Liver (tissue), 9 donors: ENCODE measurements around the gene MARVELD1. TPM values are rescaled to one million over a fixed set of nuclear protein-coding genes. Genes with fewer than 3 reads are reported as not detected.

Source experiments
- DNase-seq: peaks from one replicate; pipeline ENCODE4 v3.0.0-alpha.2; 2017; ENCODE audit warnings: low spot score
- H3K27ac ChIP-seq, 2 donors: one replicate each; pipeline ENCODE4 v1.7.0; 2013; ENCODE audit warnings: inconsistent platforms in 2 of 2, low read length in 2 of 2, control low read depth in 1 of 2, low read depth in 1 of 2, mild to moderate bottlenecking in 1 of 2
- H3K27me3 ChIP-seq, 4 donors: one replicate each; pipeline versions ENCODE4 v1.6.1 to v1.7.0; 2013; ENCODE audit warnings: low read length in 3 of 4, inconsistent platforms in 1 of 4, mild to moderate bottlenecking in 1 of 4, moderate library complexity in 1 of 4; ENCODE audit not compliant: control insufficient read depth in 4 of 4, insufficient read depth in 4 of 4
- H3K36me3 ChIP-seq, 4 donors: one replicate each; pipeline versions ENCODE4 v1.6.1 to v1.7.0; 2013; ENCODE audit warnings: low read length in 3 of 4, mild to moderate bottlenecking in 3 of 4, low read depth in 1 of 4, moderate library complexity in 1 of 4; ENCODE audit not compliant: control insufficient read depth in 4 of 4, insufficient read depth in 3 of 4
- H3K4me1 ChIP-seq, 4 donors: one replicate each; pipeline versions ENCODE4 v1.6.1 to v1.7.0; 2013; ENCODE audit warnings: low read length in 3 of 4, mild to moderate bottlenecking in 3 of 4, moderate library complexity in 1 of 4; ENCODE audit not compliant: control insufficient read depth in 4 of 4, insufficient read depth in 4 of 4
- H3K4me3 ChIP-seq, 3 donors: one replicate each; pipeline versions ENCODE4 v1.6.1 to v1.7.0; 2013; ENCODE audit warnings: low read length in 3 of 3, control low read depth in 1 of 3, low read depth in 1 of 3, mild to moderate bottlenecking in 1 of 3
- H3K9ac ChIP-seq, 2 donors: one replicate each; pipeline ENCODE4 v1.7.0; 2013; ENCODE audit warnings: low read length in 2 of 2, mild to moderate bottlenecking in 2 of 2, moderate library complexity in 2 of 2, control low read depth in 1 of 2, low read depth in 1 of 2
- H3K9me3 ChIP-seq, 4 donors: one replicate each; pipeline versions ENCODE4 v1.6.1 to v1.7.0; 2013; ENCODE audit warnings: low read length in 3 of 4; ENCODE audit not compliant: control insufficient read depth in 4 of 4
- ATF3 ChIP-seq: IDR thresholded peaks from 2 replicates; pipeline ENCODE4 v1.6.1; 2016; ENCODE audit warnings: antibody characterized with exemption
- EGR1 ChIP-seq, 2 donors: IDR thresholded peaks; 2 replicates each; pipeline ENCODE4 v1.6.1; 2016 to 2018; ENCODE audit warnings: antibody characterized with exemption in 2 of 2, low read depth in 2 of 2
- FOXA1 ChIP-seq: IDR thresholded peaks from 2 replicates; pipeline ENCODE4 v1.6.1; 2016; ENCODE audit warnings: antibody characterized with exemption
- FOXA2 ChIP-seq: IDR thresholded peaks from 2 replicates; pipeline ENCODE4 v1.6.1; 2016; ENCODE audit warnings: antibody characterized with exemption
- GABPA ChIP-seq, 2 donors: IDR thresholded peaks in 1 of 2; conservative IDR thresholded peaks in 1 of 2; 2 replicates each; pipeline ENCODE4 v1.6.1; 2016; ENCODE audit warnings: antibody characterized with exemption in 2 of 2, mild to moderate bottlenecking in 1 of 2, moderate library complexity in 1 of 2
- HNF4A ChIP-seq, 2 donors: conservative IDR thresholded peaks; 2 replicates each; pipeline ENCODE4 v1.6.1; 2016; ENCODE audit warnings: antibody characterized with exemption in 2 of 2, mild to moderate bottlenecking in 2 of 2
- HNF4G ChIP-seq: IDR thresholded peaks from 2 replicates; pipeline ENCODE4 v1.6.1; 2016; ENCODE audit warnings: antibody characterized with exemption
- JUND ChIP-seq, 2 donors: IDR thresholded peaks; 2 replicates each; pipeline ENCODE4 v1.6.1; 2016; ENCODE audit warnings: antibody characterized with exemption in 2 of 2
- NR2F2 ChIP-seq: IDR thresholded peaks from 2 replicates; pipeline ENCODE4 v1.6.1; 2016; ENCODE audit warnings: antibody characterized with exemption
- RXRA ChIP-seq, 2 donors: IDR thresholded peaks; 2 replicates each; pipeline ENCODE4 v1.6.1; 2017 to 2018; ENCODE audit warnings: antibody characterized with exemption in 2 of 2, mild to moderate bottlenecking in 1 of 2
- SP1 ChIP-seq: IDR thresholded peaks from 2 replicates; pipeline ENCODE4 v1.6.1; 2018; ENCODE audit warnings: antibody characterized with exemption, mild to moderate bottlenecking
- TAF1 ChIP-seq: conservative IDR thresholded peaks from 2 replicates; pipeline ENCODE4 v1.6.1; 2016; ENCODE audit warnings: antibody characterized with exemption, mild to moderate bottlenecking
- YY1 ChIP-seq: IDR thresholded peaks from 2 replicates; pipeline ENCODE4 v1.6.1; 2016; ENCODE audit warnings: antibody characterized with exemption, mild to moderate bottlenecking
- ZBTB33 ChIP-seq: IDR thresholded peaks from 2 replicates; pipeline ENCODE4 v1.6.1; 2016; ENCODE audit warnings: antibody characterized with exemption
- whole genome bisulfite sequencing: extraction: QIAGEN DNeasy Blood & Tissue Kit; methylation state at CpG from one replicate; pipeline ENCODE4 v1.1.7; 2013; 5-methylcytosine and 5-hydroxymethylcytosine counted together
- polyA plus RNA-seq, 2 donors: library from polyadenylated mRNA; stranded (reverse) in 1 of 2; unstranded in 1 of 2; fragments of 200-250 nt in 1 of 2; fragments of >200 nt in 1 of 2; fragmentation: Nextera tagmentation in 1 of 2; extraction: Ambion mirVana in 1 of 2; gene quantifications; one replicate each; pipeline versions ENCODE4 v1.2.1 to v1.2.3, GENCODE V29; 2013 to 2015
- total RNA-seq, 2 donors: library from RNA; depleted of rRNA; stranded (reverse); fragments of >200 nt; gene quantifications; one replicate each; pipeline ENCODE4 v1.2.3, GENCODE V29; 2014
- TF ChIP-seq, protein P1 (sequence below): IDR thresholded peaks from 2 replicates; pipeline ENCODE4 v1.6.1; 2016; ENCODE audit warnings: antibody characterized with exemption, mild to moderate bottlenecking
- TF ChIP-seq, protein P2 (sequence below): fragments of 150-350 bp; IDR thresholded peaks from 2 replicates; pipeline ENCODE4 v1.5.1; 2017; ENCODE audit warnings: improper control_type of control experiment, low read depth, low read length; ENCODE audit not compliant: missing input control
- donor health status: healthy.
- donor health status: healthy.
- donor health status: healthy.
- donor health status: healthy.
- donor health status: healthy.

Gene MARVELD1
- total and polyA plus RNA-seq, 4 donors = 0.72 to 3.3 (median 2.8) TPM

DNA sequence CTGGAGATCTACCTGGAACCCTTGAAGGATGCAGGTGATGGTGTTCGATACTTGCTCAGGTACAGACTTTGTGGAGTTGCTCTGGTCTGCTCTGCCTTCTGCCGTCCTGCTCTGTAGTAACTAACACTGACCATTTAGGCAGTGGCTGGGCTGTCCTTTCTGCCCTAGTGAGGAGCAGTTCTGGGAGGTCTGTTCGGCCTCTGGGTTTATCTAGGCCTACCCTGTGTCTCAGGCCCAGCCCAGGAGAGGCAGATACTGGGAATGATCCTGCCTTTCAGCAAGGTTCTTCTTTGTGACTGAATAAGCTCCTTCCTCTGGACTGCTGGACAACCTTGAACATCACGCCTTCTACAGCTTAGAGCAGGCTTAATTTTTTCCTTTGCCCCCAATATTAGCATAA lies 25.1 kb downstream of the MARVELD1 start:
- Histone ChIP-seq H3K36me3 (peaks cover 2 to 21% (median 16%) of the 10 kb centered on the region in 4 donors), H3K9ac (no peak overlapping the region), H3K4me3 (no peak overlapping the region), H3K27ac (no peak overlapping the region), H3K27me3 (no peaks in the 10 kb centered on the region), H3K4me1 (peaks cover 5 to 17% (median 11%) of the 10 kb centered on the region in 4 donors), H3K9me3 (no peaks in the 10 kb centered on the region)
- 98% methylated on average over 4 of the region's 4 CpGs for WGBS
- TF ChIP-seq YY1 = no peak
- no peak for TF ChIP-seq RXRA (IDR thresholded peaks at IDR 0.05)
- no peak for TF ChIP-seq HNF4A (conservative IDR thresholded peaks at IDR 0.05)
- TF ChIP-seq FOXA2 = no peak
- TF ChIP-seq TAF1 = no peak
- TF ChIP-seq JUND (IDR thresholded peaks at IDR 0.05) = no peak
- no peak for TF ChIP-seq ZBTB33
- no peak for TF ChIP-seq EGR1 (IDR thresholded peaks at IDR 0.05; ENCODE audit: low read depth in 2 of 2)
- TF ChIP-seq, protein P1, sequence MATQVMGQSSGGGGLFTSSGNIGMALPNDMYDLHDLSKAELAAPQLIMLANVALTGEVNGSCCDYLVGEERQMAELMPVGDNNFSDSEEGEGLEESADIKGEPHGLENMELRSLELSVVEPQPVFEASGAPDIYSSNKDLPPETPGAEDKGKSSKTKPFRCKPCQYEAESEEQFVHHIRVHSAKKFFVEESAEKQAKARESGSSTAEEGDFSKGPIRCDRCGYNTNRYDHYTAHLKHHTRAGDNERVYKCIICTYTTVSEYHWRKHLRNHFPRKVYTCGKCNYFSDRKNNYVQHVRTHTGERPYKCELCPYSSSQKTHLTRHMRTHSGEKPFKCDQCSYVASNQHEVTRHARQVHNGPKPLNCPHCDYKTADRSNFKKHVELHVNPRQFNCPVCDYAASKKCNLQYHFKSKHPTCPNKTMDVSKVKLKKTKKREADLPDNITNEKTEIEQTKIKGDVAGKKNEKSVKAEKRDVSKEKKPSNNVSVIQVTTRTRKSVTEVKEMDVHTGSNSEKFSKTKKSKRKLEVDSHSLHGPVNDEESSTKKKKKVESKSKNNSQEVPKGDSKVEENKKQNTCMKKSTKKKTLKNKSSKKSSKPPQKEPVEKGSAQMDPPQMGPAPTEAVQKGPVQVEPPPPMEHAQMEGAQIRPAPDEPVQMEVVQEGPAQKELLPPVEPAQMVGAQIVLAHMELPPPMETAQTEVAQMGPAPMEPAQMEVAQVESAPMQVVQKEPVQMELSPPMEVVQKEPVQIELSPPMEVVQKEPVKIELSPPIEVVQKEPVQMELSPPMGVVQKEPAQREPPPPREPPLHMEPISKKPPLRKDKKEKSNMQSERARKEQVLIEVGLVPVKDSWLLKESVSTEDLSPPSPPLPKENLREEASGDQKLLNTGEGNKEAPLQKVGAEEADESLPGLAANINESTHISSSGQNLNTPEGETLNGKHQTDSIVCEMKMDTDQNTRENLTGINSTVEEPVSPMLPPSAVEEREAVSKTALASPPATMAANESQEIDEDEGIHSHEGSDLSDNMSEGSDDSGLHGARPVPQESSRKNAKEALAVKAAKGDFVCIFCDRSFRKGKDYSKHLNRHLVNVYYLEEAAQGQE = no peak
- no peak for TF ChIP-seq NR2F2
- no peak for TF ChIP-seq GABPA (IDR thresholded peaks at IDR 0.05 in 1 of 2, conservative IDR thresholded peaks at IDR 0.05 in 1 of 2)
- no peak for TF ChIP-seq ATF3
- no peak for TF ChIP-seq SP1
- TF ChIP-seq HNF4G = no peak
- TF ChIP-seq, protein P2, sequence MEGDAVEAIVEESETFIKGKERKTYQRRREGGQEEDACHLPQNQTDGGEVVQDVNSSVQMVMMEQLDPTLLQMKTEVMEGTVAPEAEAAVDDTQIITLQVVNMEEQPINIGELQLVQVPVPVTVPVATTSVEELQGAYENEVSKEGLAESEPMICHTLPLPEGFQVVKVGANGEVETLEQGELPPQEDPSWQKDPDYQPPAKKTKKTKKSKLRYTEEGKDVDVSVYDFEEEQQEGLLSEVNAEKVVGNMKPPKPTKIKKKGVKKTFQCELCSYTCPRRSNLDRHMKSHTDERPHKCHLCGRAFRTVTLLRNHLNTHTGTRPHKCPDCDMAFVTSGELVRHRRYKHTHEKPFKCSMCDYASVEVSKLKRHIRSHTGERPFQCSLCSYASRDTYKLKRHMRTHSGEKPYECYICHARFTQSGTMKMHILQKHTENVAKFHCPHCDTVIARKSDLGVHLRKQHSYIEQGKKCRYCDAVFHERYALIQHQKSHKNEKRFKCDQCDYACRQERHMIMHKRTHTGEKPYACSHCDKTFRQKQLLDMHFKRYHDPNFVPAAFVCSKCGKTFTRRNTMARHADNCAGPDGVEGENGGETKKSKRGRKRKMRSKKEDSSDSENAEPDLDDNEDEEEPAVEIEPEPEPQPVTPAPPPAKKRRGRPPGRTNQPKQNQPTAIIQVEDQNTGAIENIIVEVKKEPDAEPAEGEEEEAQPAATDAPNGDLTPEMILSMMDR = no peak
- no peak for DNase-seq

GRCh38 chr10:97740613-97741012 lies 27.1 kb downstream of the MARVELD1 start:
- Histone ChIP-seq H3K36me3 (peaks cover 2 to 32% (median 28%) of the 10 kb centered on the region in 4 donors), H3K27me3 (no peaks in the 10 kb centered on the region), H3K4me3 (no peak overlapping the region), H3K27ac (no peak overlapping the region), H3K9ac (no peak overlapping the region), H3K4me1 (peaks cover 5 to 17% (median 11%) of the 10 kb centered on the region in 4 donors), H3K9me3 (no peaks in the 10 kb centered on the region)
- 96% methylated on average over 2 of the region's 2 CpGs for WGBS
- DNase-seq = no peak
- TF ChIP-seq YY1 (no peak), JUND (IDR thresholded peaks at IDR 0.05) (no peak), RXRA (IDR thresholded peaks at IDR 0.05) (no peak), EGR1 (IDR thresholded peaks at IDR 0.05; ENCODE audit: low read depth in 2 of 2) (no peak), ZBTB33 (no peak), ATF3 (no peak), SP1 (no peak), GABPA (IDR thresholded peaks at IDR 0.05 in 1 of 2, conservative IDR thresholded peaks at IDR 0.05 in 1 of 2) (no peak), FOXA2 (no peak), HNF4A (conservative IDR thresholded peaks at IDR 0.05) (no peak), FOXA1 (no peak), TAF1 (no peak)
- TF ChIP-seq, protein P1 = no peak
